ENCODE measurements around the gene CAPN14. TPM values are rescaled to one million over a fixed set of nuclear protein-coding genes. Genes with fewer than 3 reads are reported as not detected.

CAPN14 gene
- total and polyA plus RNA-seq, 7 donors, result 0.16 to 0.27 (median 0.24) TPM; not detected in 3

DNA sequence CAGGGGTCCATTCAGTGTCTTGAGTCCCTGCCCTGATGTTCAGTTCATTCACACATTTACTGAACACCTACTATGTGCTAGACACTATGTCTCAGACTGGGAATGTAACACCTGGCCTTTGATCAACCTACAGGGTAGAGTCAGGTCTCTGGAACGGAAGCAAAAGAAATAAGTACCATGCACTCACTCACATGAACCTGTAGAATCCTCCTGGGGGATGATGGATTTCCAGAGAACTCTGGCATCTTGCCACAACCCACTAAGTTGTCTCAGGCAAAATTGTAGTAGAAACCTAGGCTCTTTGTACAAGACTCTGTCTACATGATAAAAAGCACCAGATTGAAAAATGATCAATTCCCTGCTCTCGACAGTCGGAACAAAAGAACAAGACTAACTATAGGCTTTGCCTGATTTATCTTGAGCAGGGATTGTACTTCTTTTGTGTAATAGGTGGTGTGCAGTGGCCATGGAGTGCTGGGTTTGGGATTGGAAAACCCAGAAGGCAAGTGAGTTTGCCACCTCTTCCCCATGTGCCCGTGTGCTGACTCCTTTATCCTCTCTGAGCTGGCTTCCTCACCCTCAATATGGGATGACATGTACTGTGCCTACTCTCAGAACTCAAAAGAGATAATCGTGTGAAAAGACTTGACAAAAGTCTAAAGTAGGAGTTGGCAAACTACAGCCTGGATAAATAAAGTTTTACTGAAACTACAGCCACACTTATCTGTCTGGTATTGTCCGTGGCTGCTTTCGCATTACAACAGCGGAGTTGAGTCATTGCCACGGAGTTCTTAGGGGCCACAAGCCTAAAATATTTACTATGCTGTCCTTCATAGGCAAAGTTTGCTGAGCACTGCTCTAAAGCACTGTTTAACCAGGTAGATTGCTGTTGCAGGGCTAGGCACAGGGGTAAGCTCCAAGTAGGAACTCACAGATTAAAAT, 4.4 kb downstream of the CAPN14 start:
- Histone ChIP-seq H3K4me3 (no peak overlapping the region), H3K9me3 (no peaks in the 10 kb centered on the region), H3K27ac (no peak overlapping the region), H3K27me3 (no peaks in the 10 kb centered on the region), H3K4me1 (no peaks in the 10 kb centered on the region), H3K36me3 (no peaks in the 10 kb centered on the region)
- no peak for TF ChIP-seq CTCF (IDR thresholded peaks at IDR 0.05)
- TF ChIP-seq EP300 (IDR thresholded peaks at IDR 0.05), result no peak
- no peak for TF ChIP-seq POLR2A (IDR thresholded peaks at IDR 0.05)
- TF ChIP-seq POLR2AphosphoS5 (IDR thresholded peaks at IDR 0.05), result no peak
- intact Hi-C loops (cut with DNase I), result no loop called here
- DNase-seq, result no peak
- WGBS, 2 donors, result 81 to 85% methylated on average over 9 of the region's 9 CpGs

- intact Hi-C loops (cut with DNase I), result no loop called here
- Histone ChIP-seq H3K9me3 (no peaks in the 10 kb centered on the region), H3K4me3 (no peak overlapping the region), H3K36me3 (no peaks in the 10 kb centered on the region), H3K27me3 (no peaks in the 10 kb centered on the region), H3K27ac (no peak overlapping the region), H3K4me1 (peaks cover 0 to 10% (median 6%) of the 10 kb centered on the region in 4 donors)
- no peak for TF ChIP-seq CTCF (IDR thresholded peaks at IDR 0.05)
- TF ChIP-seq POLR2A (IDR thresholded peaks at IDR 0.05), result no peak
- TF ChIP-seq EP300 (IDR thresholded peaks at IDR 0.05), result no peak
- no peak for TF ChIP-seq POLR2AphosphoS5 (IDR thresholded peaks at IDR 0.05)
- WGBS, 2 donors, result 89 to 95% methylated on average over 1 of the region's 1 CpG
- DNase-seq, result no peak
Measured at GRCh38 chr2:31208240-31208639, 9.1 kb downstream of the CAPN14 start.

GRCh38 chr2:31207790-31208189, 9.5 kb downstream of the CAPN14 start:
- WGBS, 2 donors, result 45 to 51% methylated on average over 2 of the region's 2 CpGs
- no peak for DNase-seq
- no peak overlapping the region for H3K27ac ChIP-seq
- no peaks in the 10 kb centered on the region for H3K36me3 ChIP-seq
- H3K4me1 ChIP-seq, result peaks cover 0 to 13% (median 9%) of the 10 kb centered on the region in 4 donors
- no peaks in the 10 kb centered on the region for H3K27me3 ChIP-seq
- no peak overlapping the region for H3K4me3 ChIP-seq
- TF ChIP-seq EP300 (IDR thresholded peaks at IDR 0.05) (no peak), CTCF (IDR thresholded peaks at IDR 0.05) (no peak), POLR2AphosphoS5 (IDR thresholded peaks at IDR 0.05) (no peak), POLR2A (IDR thresholded peaks at IDR 0.05) (no peak)
- H3K9me3 ChIP-seq, result no peaks in the 10 kb centered on the region
- intact Hi-C loops (cut with DNase I), result no loop called here

- TF ChIP-seq EP300 (IDR thresholded peaks at IDR 0.05) (no peak), CTCF (IDR thresholded peaks at IDR 0.05) (no peak), POLR2A (IDR thresholded peaks at IDR 0.05) (no peak), POLR2AphosphoS5 (IDR thresholded peaks at IDR 0.05) (no peak)
- H3K9me3 ChIP-seq, result no peaks in the 10 kb centered on the region
- H3K36me3 ChIP-seq, result no peaks in the 10 kb centered on the region
- no peak overlapping the region for H3K27ac ChIP-seq
- H3K4me3 ChIP-seq, result no peak overlapping the region
- H3K4me1 ChIP-seq, result peaks cover 0 to 24% (median 15%) of the 10 kb centered on the region in 4 donors
- no peaks in the 10 kb centered on the region for H3K27me3 ChIP-seq
- intact Hi-C loops (cut with DNase I), result no loop called here
- 86 to 90% methylated on average over 3 of the region's 3 CpGs for WGBS, 2 donors
- no peak for DNase-seq
Measured at GRCh38 chr2:31205613-31206012, 11.7 kb downstream of the CAPN14 start.

All from sigmoid colon (tissue), 7 donors.